Right cardiac atrium (tissue), 5 donors: ENCODE data around the gene MFSD12. TPM values are rescaled to one million over a fixed set of nuclear protein-coding genes. Genes with fewer than 3 reads are reported as not detected.
"Not testable (repeated sequence)": the region's sequence is repeated elsewhere in the genome, so short reads cannot be mapped to it uniquely, and the experiment has no call there.

Experiments
- ATAC-seq, 2 donors: fragments of 200-7000 bp; cut with Tn5 transposase; one replicate each; pipeline versions ENCODE4 v1.8.0 to v1.9.1; 2020; ENCODE audit warnings: moderate library complexity in 2 of 2, mild to moderate bottlenecking in 1 of 2
- DNase-seq, 3 donors: peaks; one replicate each; pipeline ENCODE4 v3.0.0-alpha.2; 2020
- H3K27ac ChIP-seq: one replicate; pipeline ENCODE4 v1.5.1; 2013; ENCODE audit warnings: mild to moderate bottlenecking, low read length, control low read depth, moderate library complexity
- H3K27me3 ChIP-seq: one replicate; pipeline ENCODE4 v1.6.1; 2013; ENCODE audit not compliant: control insufficient read depth, insufficient read depth
- H3K4me1 ChIP-seq: one replicate; pipeline ENCODE4 v1.6.1; 2013; ENCODE audit warnings: low read length; ENCODE audit not compliant: control insufficient read depth, insufficient read depth
- H3K4me3 ChIP-seq: one replicate; pipeline ENCODE4 v1.5.1; 2013; ENCODE audit warnings: low read length, control low read depth
- H3K9me3 ChIP-seq: one replicate; pipeline ENCODE4 v1.6.1; 2013; ENCODE audit warnings: low read length; ENCODE audit not compliant: control insufficient read depth
- WGBS: extraction: QIAGEN DNeasy Blood & Tissue Kit; methylation state at CpG from one replicate; pipeline ENCODE4 v1.1.7; 2013; 5-methylcytosine and 5-hydroxymethylcytosine counted together
- intact Hi-C, 4 donors: fragments of 100-400 bp; cut with DNase I; formaldehyde crosslinking; loops; one replicate each; pipeline versions ENCODE4 v1.11.0 to v1.14.0; 2022 to 2023
- polyA plus RNA-seq: library from polyadenylated mRNA; stranded (reverse); fragments of 200-250 nt; gene quantifications from one replicate; pipeline ENCODE4 v1.2.3, GENCODE V29; 2013
- total RNA-seq, 4 donors: library from RNA; stranded (reverse); fragmentation: NEBNext Ultra II Directional; extraction: Animal tissue kit (Norgen Biotek cat#: 25700); gene quantifications; one replicate each; pipeline ENCODE4 v1.2.1, GENCODE V29; 2021
- donor health status: healthy with polysubstance abuse.
- donor health status: DM: no; HTN: yes; CAD: no.
- donor health status: DM: no; HTN: no; CAD: no.
- donor health status: DM: no; HTN: yes; CAD: no; lungs with severe emphysema.
- donor health status: DM: yes; HTN: yes; CAD: no.

The MFSD12 gene
- total and polyA plus RNA-seq, 5 donors, result 20.6 to 31.7 (median 29.4) TPM

DNA sequence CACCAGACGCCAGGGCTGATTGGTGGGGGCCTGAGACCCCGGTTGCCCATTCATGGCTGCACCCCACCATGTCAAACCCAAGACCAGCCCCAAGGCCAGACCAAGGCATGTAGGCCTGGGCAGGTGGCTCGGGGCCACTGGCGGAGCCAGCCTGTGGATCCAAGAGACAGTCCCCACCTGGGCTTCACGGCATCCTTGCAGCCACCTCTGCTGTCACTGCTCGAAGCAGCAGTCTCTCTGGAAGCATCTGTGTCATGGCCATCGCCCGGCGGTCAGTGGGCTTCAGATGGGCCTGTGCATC is 22.2 kb downstream of the MFSD12 start:
- H3K27ac ChIP-seq, result no peak overlapping the region
- H3K9me3 ChIP-seq, result no peaks in the 10 kb centered on the region
- intact Hi-C loops, result no loop called here
- ATAC-seq, result no peak
- no peak overlapping the region for H3K4me3 ChIP-seq
- 92% methylated on average over 9 of the region's 9 CpGs for WGBS
- no peaks in the 10 kb centered on the region for H3K4me1 ChIP-seq
- DNase-seq, result peak in 1 of 3 donors; percentile 55
- H3K27me3 ChIP-seq, result no peaks in the 10 kb centered on the region

DNA sequence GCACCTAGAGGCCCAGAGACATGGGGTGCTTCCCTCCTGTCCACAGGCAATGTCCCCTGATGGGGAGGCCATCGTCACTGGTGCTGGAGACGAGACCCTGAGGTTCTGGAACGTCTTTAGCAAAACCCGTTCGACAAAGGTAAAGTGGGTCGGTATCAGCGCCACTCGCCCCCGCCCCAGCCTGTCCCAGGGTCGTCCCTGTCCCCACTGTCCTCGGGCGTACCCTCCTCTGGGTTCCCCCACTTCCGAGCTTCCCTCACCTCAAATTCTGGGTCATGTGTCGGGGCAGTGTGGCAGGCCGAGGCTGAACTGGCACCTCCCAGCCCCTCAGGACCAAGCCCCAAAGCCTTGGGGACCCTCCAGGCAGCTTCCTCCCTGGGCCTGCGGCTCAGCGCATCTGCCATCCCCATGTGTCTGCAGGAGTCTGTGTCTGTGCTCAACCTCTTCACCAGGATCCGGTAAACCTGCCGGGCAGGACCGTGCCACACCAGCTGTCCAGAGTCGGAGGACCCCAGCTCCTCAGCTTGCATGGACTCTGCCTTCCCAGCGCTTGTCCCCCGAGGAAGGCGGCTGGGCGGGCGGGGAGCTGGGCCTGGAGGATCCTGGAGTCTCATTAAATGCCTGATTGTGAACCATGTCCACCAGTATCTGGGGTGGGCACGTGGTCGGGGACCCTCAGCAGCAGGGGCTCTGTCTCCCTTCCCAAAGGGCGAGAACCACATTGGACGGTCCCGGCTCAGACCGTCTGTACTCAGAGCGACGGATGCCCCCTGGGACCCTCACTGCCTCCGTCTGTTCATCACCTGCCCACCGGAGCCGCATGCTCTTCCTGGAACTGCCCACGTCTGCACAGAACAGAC is 22.8 kb downstream of the MFSD12 start:
- intact Hi-C loops, result no loop called here
- WGBS, result 92% methylated on average over 38 of the region's 38 CpGs
- Histone ChIP-seq H3K4me1 (no peaks in the 10 kb centered on the region), H3K27ac (no peak overlapping the region), H3K27me3 (no peaks in the 10 kb centered on the region), H3K9me3 (no peaks in the 10 kb centered on the region), H3K4me3 (no peak overlapping the region)
- no peak for ATAC-seq
- no peak for DNase-seq

DNA sequence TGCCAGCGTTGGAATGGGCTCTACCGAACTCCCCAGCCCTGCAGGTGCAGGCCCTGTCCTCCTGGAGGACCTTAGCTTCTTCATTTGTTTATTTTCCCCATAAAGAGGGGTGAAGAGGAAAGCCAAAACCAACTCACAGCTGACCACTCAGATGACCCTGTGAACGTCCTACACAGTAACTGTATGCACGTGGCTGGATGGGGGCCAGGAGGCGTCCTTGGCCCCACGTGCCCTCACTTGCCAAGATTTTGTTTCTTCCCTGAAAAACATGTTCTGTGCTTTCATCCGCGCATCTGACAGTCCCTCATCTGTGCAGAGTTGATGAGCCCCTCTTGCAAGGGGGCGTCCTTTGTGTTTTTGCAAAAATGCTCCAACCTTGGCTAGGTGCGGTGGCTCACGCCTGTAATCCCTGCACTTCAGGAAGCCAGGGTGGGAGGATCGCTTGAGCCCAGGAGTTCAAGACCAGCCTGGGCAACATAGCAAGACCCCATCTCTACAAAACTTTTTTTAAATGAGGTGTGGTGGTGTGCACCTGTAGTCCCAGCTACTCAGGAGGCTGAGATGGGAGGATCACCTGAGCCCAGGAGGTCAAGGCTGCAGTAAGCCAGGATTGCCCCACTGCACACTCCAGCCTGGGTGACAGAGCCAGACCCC is 23.7 kb downstream of the MFSD12 start:
- ATAC-seq, result no peak
- WGBS, result 80% methylated on average over 12 of the region's 12 CpGs
- no peaks in the 10 kb centered on the region for H3K4me1 ChIP-seq
- no peak overlapping the region for H3K4me3 ChIP-seq
- H3K27me3 ChIP-seq, result no peaks in the 10 kb centered on the region
- no peak for DNase-seq
- no peaks in the 10 kb centered on the region for H3K9me3 ChIP-seq
- no peak overlapping the region for H3K27ac ChIP-seq
- intact Hi-C loops, result no loop called here

DNA sequence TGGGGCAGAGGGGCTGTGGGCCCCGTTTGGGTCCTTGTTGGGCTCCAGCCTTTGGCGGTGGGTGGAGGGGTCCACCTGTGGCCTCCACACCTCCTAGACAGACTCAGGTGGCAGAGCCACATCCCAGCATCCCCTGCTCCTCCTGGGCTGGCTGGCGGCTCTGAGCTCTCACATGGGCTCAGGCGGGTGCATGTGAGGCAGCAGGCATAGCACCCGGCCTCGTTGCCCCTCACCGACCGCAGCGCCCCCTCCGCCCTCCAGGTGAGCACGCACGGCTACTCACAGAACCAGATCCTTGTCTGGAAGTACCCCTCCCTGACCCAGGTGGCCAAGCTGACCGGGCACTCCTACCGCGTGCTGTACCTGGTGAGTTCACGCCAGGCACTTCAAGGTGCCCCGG is 24.4 kb downstream of the MFSD12 start:
- H3K9me3 ChIP-seq, result no peaks in the 10 kb centered on the region
- H3K4me3 ChIP-seq, result no peak overlapping the region
- no peaks in the 10 kb centered on the region for H3K4me1 ChIP-seq
- 93% methylated on average over 17 of the region's 17 CpGs for WGBS
- no peak overlapping the region for H3K27ac ChIP-seq
- intact Hi-C loops, result no loop called here
- DNase-seq, result no peak
- no peak for ATAC-seq
- no peaks in the 10 kb centered on the region for H3K27me3 ChIP-seq

DNA sequence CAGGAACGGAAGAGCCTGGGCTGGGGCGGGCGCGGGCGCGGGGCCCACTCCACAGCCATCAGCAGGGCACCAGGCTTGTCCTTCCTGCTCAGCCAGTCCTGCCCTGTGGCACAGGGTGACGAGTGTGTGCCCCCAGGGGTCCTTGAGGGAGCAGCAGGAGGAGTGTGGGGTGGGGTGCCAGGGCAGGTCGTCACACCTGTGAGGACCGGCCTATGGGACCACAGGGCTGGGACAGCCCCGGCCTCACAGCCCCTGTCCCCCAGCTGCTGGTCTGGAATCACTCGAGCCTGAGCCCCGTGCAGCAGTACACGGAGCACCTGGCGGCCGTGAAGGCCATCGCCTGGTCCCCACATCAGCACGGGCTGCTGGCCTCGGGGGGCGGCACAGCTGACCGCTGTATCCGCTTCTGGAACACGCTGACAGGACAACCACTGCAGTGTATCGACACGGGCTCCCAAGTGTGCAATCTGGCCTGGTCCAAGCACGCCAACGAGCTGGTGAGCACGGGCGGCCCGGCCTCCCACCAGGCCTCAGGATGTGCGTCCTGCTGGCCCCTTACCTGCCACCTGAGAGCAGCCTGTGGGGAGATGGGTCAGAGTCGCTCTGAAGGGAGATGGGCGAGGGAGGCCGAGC is 25.1 kb downstream of the MFSD12 start:
- Histone ChIP-seq H3K27ac (no peak overlapping the region), H3K9me3 (no peaks in the 10 kb centered on the region), H3K27me3 (no peaks in the 10 kb centered on the region), H3K4me3 (no peak overlapping the region), H3K4me1 (no peaks in the 10 kb centered on the region)
- 94% methylated on average over 33 of the region's 33 CpGs for WGBS
- intact Hi-C loops, result no loop called here
- DNase-seq, result no peak
- ATAC-seq, result no peak

DNA sequence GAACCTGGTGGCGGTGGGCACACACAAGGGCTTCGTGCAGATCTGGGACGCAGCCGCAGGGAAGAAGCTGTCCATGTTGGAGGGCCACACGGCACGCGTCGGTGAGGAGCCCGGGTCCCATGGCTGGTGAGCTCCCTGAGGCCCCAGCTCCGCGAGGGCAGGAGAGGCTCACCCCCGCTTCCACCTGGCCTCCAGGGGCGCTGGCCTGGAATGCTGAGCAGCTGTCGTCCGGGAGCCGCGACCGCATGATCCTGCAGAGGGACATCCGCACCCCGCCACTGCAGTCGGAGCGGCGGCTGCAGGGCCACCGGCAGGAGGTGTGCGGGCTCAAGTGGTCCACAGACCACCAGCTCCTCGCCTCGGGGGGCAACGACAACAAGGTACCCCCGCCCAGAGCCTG is 25.7 kb downstream of the MFSD12 start:
- Histone ChIP-seq H3K9me3 (no peaks in the 10 kb centered on the region), H3K4me3 (no peak overlapping the region), H3K27me3 (no peaks in the 10 kb centered on the region), H3K4me1 (no peaks in the 10 kb centered on the region), H3K27ac (no peak overlapping the region)
- 92% methylated on average over 29 of the region's 29 CpGs for WGBS
- ATAC-seq, result no peak
- intact Hi-C loops, result no loop called here
- no peak for DNase-seq

DNA sequence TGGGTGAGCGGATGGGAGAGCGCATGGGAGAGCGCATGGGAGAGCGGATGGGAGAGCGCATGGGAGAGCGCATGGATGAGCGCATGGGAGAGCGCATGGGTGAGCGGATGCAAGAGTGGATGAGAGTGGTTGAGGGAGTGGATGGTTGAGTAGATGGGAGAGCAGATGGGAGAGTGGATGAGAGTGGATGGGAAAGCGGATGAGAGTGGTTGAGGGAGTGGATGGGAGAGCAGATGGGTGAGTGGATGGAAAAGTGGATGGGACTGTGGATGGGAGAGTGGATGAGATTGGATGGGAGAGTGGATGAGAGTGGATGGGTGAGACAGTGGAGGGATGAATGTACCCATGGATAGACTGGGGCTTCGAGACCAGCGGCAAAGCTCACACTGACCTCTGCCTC is 27.0 kb downstream of the MFSD12 start:
- no peak for ATAC-seq
- DNase-seq, result no peak
- WGBS, result 98% methylated on average over 12 of the region's 12 CpGs
- intact Hi-C loops, result no loop called here
- no peaks in the 10 kb centered on the region for H3K27me3 ChIP-seq
- H3K27ac ChIP-seq, result no peak overlapping the region
- H3K9me3 ChIP-seq, result no peaks in the 10 kb centered on the region
- no peaks in the 10 kb centered on the region for H3K4me1 ChIP-seq
- H3K4me3 ChIP-seq, result no peak overlapping the region

DNA sequence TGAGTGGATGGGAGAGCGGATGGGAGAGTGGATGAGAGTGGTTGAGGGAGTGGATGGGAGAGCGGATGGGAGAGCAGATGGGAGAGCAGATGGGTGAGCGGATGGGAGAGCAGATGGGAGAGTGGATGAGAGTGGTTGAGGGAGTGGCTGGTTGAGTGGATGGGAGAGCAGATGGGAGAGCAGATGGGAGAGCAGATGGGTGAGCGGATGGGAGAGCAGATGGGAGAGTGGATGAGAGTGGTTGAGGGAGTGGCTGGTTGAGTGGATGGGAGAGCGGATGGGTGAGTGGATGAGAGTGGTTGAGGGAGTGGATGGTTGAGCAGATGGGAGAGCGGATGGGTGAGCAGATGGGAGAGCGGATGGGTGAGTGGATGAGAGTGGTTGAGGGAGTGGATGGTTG is 28.1 kb downstream of the MFSD12 start:
- whole genome bisulfite sequencing, result 99% methylated on average over 7 of the region's 7 CpGs
- H3K4me3 ChIP-seq, ATAC-seq, H3K4me1 ChIP-seq, DNase-seq, intact Hi-C loops, H3K27me3 ChIP-seq, H3K9me3 ChIP-seq, H3K27ac ChIP-seq: not testable (repeated sequence)

DNA sequence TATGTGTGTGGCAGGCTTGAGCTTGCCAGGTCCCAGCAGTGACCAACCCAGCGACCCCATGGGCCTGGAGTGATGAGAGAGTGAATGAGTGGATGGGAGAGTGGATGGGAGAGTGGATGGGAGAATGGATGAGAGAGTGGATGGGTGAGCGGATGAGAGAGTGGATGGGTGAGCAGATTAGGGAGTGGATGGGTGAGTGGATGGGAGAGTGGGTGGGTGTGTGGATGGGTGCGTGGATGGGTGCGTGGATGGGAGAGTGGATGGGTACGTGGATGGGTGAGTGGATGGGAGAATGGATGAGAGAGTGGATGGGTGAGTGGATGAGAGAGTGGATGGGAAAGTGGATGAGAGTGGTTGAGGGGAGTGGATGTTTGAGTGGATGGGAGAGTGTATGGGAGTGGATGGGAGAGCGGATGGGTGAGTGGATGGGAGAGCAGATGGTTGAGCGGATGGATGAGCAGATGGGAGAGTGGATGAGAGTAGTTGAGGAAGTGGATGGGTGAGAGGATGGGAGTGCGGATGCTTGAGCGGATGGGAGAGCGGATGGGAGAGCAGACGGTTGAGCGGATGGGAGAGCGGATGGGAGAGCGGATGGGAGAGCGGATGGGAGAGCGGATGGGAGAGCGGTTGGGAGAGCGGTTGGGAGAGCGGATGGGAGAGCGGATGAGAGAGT is 28.7 kb downstream of the MFSD12 start:
- Histone ChIP-seq H3K4me1 (no peaks in the 10 kb centered on the region), H3K27ac (no peak overlapping the region), H3K9me3 (no peaks in the 10 kb centered on the region), H3K27me3 (no peaks in the 10 kb centered on the region), H3K4me3 (no peak overlapping the region)
- 96% methylated on average over 20 of the region's 20 CpGs for WGBS
- no peak for DNase-seq
- ATAC-seq, result no peak
- intact Hi-C loops, result no loop called here

DNA sequence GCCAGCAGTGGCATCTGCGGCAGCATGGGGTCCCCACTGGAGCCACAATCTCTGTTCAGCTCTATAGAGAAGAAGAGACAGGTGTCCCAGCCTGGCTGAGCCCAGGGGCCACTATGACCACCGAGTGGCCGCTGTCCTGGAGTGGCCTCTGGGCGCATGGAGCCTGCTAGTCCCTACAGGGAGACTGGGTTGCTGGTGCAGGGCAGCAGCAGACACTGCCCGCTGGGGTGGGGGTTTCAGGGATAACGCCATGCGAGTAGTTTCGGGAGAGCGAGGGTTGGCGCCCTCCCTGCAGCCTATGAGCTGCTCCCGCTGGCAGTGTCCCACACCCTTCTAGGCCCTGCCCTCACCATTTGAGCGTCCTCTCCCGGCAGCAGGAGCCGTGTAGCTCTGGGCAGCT is 29.3 kb downstream of the MFSD12 start:
- no peak for ATAC-seq
- WGBS, result 99% methylated on average over 14 of the region's 14 CpGs

More for the DNA sequence above, 29.3 kb downstream of the MFSD12 start:
- Histone ChIP-seq H3K9me3 (no peaks in the 10 kb centered on the region), H3K4me1 (no peaks in the 10 kb centered on the region), H3K4me3 (no peak overlapping the region), H3K27ac (no peak overlapping the region), H3K27me3 (no peaks in the 10 kb centered on the region)
- intact Hi-C loops, result no loop called here
- peak in 1 of 3 donors; percentile 38 for DNase-seq
